Prostate gland (tissue), 2 donors: Measurements from ENCODE around the gene ADD1. TPM values are rescaled to one million over a fixed set of nuclear protein-coding genes. Genes with fewer than 3 reads are reported as not detected.
A peak's percentile ranks its signal among the peaks of the same experiment; 100 is the strongest.

Experiments
- DNase-seq: peaks from one replicate; pipeline ENCODE4 v3.0.0-alpha.2; 2019; ENCODE audit warnings: low spot score
- H3K27ac ChIP-seq, 2 donors: fragments of 200-600 bp; sonication (generic); 2 replicates each; pipeline ENCODE4 v1.5.1; 2017 to 2019
- H3K27me3 ChIP-seq: fragments of 200-600 bp; sonication (generic); replicated peaks from 2 replicates; pipeline ENCODE4 v1.5.1; 2019; ENCODE audit not compliant: insufficient read depth
- H3K36me3 ChIP-seq, 2 donors: fragments of 200-600 bp; sonication (generic); 1 replicate in 1 of 2; 2 replicates in 1 of 2; pipeline versions ENCODE4 v1.5.1 to v1.8.1; 2017 to 2019
- H3K4me1 ChIP-seq: fragments of 200-600 bp; sonication (generic); replicated peaks from 2 replicates; pipeline ENCODE4 v1.5.1; 2019
- H3K4me3 ChIP-seq, 2 donors: fragments of 200-600 bp; sonication (generic); 2 replicates each; pipeline ENCODE4 v1.5.1; 2017 to 2019
- H3K9me3 ChIP-seq: fragments of 200-600 bp; sonication (generic); 2 replicates; pipeline ENCODE4 v1.5.1; 2017
- POLR2A ChIP-seq: fragments of 450-650 bp; IDR thresholded peaks from one replicate; pipeline ENCODE4 v1.6.1; 2016; ENCODE audit warnings: antibody characterized with exemption, mild to moderate bottlenecking
- POLR2AphosphoS5 ChIP-seq: sonication (generic); formaldehyde crosslinking; IDR thresholded peaks from one replicate; pipeline ENCODE4 v1.6.1; 2017; ENCODE audit warnings: antibody characterized with exemption
- WGBS: methylation state at CpG from one replicate; pipeline ENCODE4 v1.1.5; 2018; 5-methylcytosine and 5-hydroxymethylcytosine counted together
- intact Hi-C: fragments of 100-400 bp; cut with DNase I; formaldehyde crosslinking; loops from one replicate; pipeline ENCODE4 v1.14.2; 2022
- total RNA-seq, 2 donors: library from RNA; depleted of rRNA; stranded (reverse); fragments of >200 nt; gene quantifications; one replicate each; pipeline ENCODE4 v1.1.0, GENCODE V29; 2016
- TF ChIP-seq, protein P1 (sequence below), 4 experiments: fragments of 200-600 bp in 2 of 4; fragments of 450-650 bp in 2 of 4; sonication (generic) in 2 of 4; IDR thresholded peaks; 1 replicate in 3 of 4; 2 replicates in 1 of 4; pipeline ENCODE4 v1.5.1; 2016 to 2019; ENCODE audit warnings: antibody characterized with exemption in 4 of 4, mild to moderate bottlenecking in 2 of 4, moderate library complexity in 2 of 4

The ADD1 gene
- total RNA-seq, 2 donors from 2014 or later, result 164 to 321 TPM

DNA sequence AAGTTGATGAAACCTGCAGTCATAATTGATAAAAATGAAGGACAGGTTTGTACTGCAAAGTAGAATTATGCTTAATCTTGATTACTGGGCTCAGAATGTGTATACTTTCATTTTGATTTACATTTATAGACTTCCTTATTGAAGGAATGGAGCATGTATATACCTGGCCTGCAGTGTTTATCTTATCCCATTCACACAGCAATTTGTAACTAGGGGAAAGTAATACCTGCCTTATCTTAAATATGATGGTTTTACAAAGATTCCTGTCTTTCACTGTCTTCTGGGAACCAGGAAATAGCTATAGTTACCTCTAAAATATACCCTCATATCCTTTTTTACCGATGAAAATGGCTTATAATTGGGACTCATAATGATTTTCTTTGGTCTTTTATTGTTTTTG is 29.7 kb downstream of the ADD1 start:
- Histone ChIP-seq H3K9me3 (no peaks in the 10 kb centered on the region), H3K4me1 (peaks cover 8% of the 10 kb centered on the region), H3K27ac (peak overlapping the region; percentile 24 to 51), H3K27me3 (no peaks in the 10 kb centered on the region), H3K36me3 (no peaks in the 10 kb centered on the region), H3K4me3 (no peak overlapping the region)
- WGBS, result 14% methylated on average over 1 of the region's 1 CpG
- DNase-seq, result no peak
- intact Hi-C loops, result no loop called here
- TF ChIP-seq POLR2AphosphoS5 (no peak), POLR2A (no peak)
- TF ChIP-seq, protein P1, sequence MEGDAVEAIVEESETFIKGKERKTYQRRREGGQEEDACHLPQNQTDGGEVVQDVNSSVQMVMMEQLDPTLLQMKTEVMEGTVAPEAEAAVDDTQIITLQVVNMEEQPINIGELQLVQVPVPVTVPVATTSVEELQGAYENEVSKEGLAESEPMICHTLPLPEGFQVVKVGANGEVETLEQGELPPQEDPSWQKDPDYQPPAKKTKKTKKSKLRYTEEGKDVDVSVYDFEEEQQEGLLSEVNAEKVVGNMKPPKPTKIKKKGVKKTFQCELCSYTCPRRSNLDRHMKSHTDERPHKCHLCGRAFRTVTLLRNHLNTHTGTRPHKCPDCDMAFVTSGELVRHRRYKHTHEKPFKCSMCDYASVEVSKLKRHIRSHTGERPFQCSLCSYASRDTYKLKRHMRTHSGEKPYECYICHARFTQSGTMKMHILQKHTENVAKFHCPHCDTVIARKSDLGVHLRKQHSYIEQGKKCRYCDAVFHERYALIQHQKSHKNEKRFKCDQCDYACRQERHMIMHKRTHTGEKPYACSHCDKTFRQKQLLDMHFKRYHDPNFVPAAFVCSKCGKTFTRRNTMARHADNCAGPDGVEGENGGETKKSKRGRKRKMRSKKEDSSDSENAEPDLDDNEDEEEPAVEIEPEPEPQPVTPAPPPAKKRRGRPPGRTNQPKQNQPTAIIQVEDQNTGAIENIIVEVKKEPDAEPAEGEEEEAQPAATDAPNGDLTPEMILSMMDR (IDR thresholded peaks at IDR 0.05), result no peak

DNA sequence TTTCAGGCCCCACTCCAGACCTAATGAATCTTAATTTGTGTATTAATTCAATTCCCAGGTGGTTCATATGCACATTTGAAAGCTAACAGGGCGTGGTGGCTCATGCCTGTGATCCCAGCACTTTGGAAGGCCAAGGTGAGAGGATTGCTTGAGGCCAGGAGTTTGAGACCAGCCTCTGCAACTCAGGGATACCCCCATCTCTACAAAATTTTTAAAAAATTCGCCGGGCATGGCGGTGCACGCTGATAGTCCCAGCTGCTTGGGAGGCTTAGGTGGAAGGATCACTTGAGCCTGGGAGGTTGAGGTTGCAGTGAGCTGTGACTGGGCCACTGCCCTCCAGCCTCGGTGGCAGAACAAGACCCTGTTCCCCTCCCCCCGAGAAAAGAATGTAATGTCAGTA is 31.2 kb downstream of the ADD1 start:
- intact Hi-C loops, result no loop called here
- peaks cover 5% of the 10 kb centered on the region for H3K4me1 ChIP-seq
- H3K9me3 ChIP-seq, result no peaks in the 10 kb centered on the region
- H3K27ac ChIP-seq, result no peak overlapping the region
- H3K27me3 ChIP-seq, result no peaks in the 10 kb centered on the region
- no peak overlapping the region for H3K4me3 ChIP-seq
- 86% methylated on average over 7 of the region's 7 CpGs for WGBS
- H3K36me3 ChIP-seq, result no peaks in the 10 kb centered on the region
- TF ChIP-seq POLR2AphosphoS5 (no peak), POLR2A (no peak)
- TF ChIP-seq, protein P1 (IDR thresholded peaks at IDR 0.05), result no peak
- no peak for DNase-seq

DNA sequence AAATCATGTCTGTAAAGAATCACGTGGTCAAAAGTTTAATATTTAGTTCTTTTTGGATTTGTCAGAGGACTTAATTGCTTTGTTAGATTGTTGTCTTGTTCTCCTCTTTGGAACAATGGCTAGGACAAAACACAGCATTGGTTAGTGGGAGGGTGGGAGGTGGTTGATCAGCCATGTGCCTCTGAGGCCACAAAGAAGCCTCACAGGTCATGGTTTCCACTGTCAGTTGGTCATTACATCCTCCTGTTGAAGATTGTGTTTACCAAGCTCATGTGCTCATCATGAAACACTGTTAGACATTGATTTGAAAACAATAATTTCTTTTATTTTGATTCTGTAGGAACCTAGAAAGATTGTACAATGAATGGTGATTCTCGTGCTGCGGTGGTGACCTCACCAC is 31.9 kb downstream of the ADD1 start:
- no peak for DNase-seq
- H3K9me3 ChIP-seq, result no peaks in the 10 kb centered on the region
- H3K4me1 ChIP-seq, result peaks cover 5% of the 10 kb centered on the region
- 74% methylated on average over 3 of the region's 3 CpGs for WGBS
- H3K36me3 ChIP-seq, result no peaks in the 10 kb centered on the region
- no peak overlapping the region for H3K27ac ChIP-seq
- no peak overlapping the region for H3K4me3 ChIP-seq
- intact Hi-C loops, result no loop called here
- no peaks in the 10 kb centered on the region for H3K27me3 ChIP-seq
- TF ChIP-seq POLR2A (no peak), POLR2AphosphoS5 (no peak)
- TF ChIP-seq, protein P1 (IDR thresholded peaks at IDR 0.05), result no peak

DNA sequence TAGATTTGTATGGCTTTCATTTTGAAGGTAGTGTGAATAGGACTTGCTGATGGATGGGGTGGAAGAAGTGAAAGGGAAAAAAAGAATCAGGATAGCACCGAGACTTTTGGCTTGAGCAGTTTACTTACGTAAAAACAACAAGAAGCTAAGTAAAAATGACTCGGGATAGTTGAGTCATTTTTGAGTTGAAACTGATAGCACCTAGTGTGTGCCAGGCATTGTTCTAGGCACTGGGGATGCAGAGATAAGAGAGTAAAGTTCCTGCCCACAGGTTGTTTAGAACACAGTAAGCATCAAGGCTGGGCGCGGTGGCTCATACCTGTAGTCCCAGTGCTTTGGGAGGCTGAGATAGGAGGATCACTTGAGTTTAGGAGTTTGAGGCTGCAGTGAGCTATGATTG is 34.7 kb downstream of the ADD1 start:
- intact Hi-C loops, result no loop called here
- WGBS, result 85% methylated on average over 5 of the region's 5 CpGs
- Histone ChIP-seq H3K4me1 (peaks cover 5% of the 10 kb centered on the region), H3K27ac (no peak overlapping the region), H3K27me3 (no peaks in the 10 kb centered on the region), H3K4me3 (no peak overlapping the region), H3K36me3 (no peaks in the 10 kb centered on the region), H3K9me3 (no peaks in the 10 kb centered on the region)
- TF ChIP-seq POLR2AphosphoS5 (no peak), POLR2A (no peak)
- TF ChIP-seq, protein P1 (IDR thresholded peaks at IDR 0.05), result no peak
- DNase-seq, result no peak

DNA sequence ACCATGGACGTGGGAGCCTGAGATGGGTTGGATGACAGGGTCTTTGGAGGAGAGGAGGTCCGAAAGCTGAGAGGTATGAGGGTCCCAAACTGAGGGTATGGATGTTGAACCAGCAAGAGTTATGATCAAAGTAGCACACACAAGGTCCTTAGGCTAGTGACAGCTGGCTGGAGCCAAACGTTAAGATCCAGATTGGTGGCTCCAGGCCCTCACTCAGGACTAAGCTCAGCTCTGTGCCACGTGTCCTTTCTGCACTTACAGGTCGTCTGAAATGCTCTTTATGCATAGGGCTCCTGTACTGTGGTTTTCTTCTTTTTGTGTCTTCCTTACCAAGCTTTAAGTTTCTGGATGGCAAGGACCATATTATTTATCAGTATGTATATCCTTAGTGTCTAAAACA is 35.4 kb downstream of the ADD1 start:
- TF ChIP-seq, protein P1 (IDR thresholded peaks at IDR 0.05), result no peak
- no peak for TF ChIP-seq POLR2AphosphoS5
- no peak for TF ChIP-seq POLR2A
- H3K36me3 ChIP-seq, result no peaks in the 10 kb centered on the region
- peaks cover 3% of the 10 kb centered on the region for H3K4me1 ChIP-seq
- 72% methylated on average over 5 of the region's 5 CpGs for WGBS
- H3K27me3 ChIP-seq, result no peaks in the 10 kb centered on the region
- H3K4me3 ChIP-seq, result no peak overlapping the region
- H3K27ac ChIP-seq, result no peak overlapping the region
- no peaks in the 10 kb centered on the region for H3K9me3 ChIP-seq
- no peak for DNase-seq
- intact Hi-C loops, result no loop called here
